Fibroblast of lung (primary cell): Measurements from ENCODE around the gene NCKAP5.

Source experiments
- CTCF ChIP-seq, 2 donors: IDR thresholded peaks in 1 of 2; conservative IDR thresholded peaks in 1 of 2; 1 replicate in 1 of 2; 2 replicates in 1 of 2; pipeline ENCODE4 v1.5.1; 2011 to 2012; ENCODE audit warnings: low read length in 2 of 2, control low read depth in 1 of 2, inconsistent platforms in 1 of 2, low read depth in 1 of 2, mild to moderate bottlenecking in 1 of 2
- EZH2 ChIP-seq: IDR thresholded peaks from 2 replicates; pipeline ENCODE4 v1.5.1; 2012; ENCODE audit warnings: low read length, control low read depth, mild to moderate bottlenecking; ENCODE audit errors: missing control alignments

DNA sequence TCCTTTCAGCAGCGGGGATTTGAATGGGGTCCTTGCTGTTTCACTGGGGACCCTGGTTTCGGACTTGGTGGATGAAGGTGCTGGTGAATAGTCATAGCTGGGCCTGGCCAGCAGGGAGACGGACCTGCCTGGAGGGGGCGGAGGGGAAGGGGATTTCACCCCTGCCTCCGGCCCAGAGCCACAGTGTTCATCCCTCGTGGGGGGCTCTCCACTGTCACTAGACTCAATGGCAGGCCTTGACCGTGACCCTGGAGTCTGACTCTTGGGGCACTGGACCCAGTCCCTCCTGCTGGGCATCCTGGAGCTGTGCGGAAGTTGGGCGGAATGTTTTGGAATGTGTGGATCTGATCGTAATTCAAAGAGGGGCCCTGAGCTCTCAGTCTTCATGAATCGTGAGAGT lies 784.4 kb downstream of the NCKAP5 start:
- TF ChIP-seq CTCF (conservative IDR thresholded peaks at IDR 0.05 in 1 of 2, IDR thresholded peaks at IDR 0.05 in 1 of 2; ENCODE audit: low read depth in 1 of 2, low read length in 2 of 2) (no peak), EZH2 (no peak)
